HUES48 (cell line): Measurements from ENCODE around the gene TDRD9.

Source experiments
- H3K27ac ChIP-seq: one replicate; pipeline ENCODE4 v1.7.0; 2013; ENCODE audit warnings: low read depth, low read length, inconsistent platforms
- H3K27me3 ChIP-seq: 2 replicates; pipeline ENCODE4 v1.6.1; 2013; ENCODE audit warnings: mild to moderate bottlenecking, low read length; ENCODE audit not compliant: control insufficient read depth, insufficient read depth
- H3K36me3 ChIP-seq: 2 replicates; pipeline ENCODE4 v1.6.1; 2013; ENCODE audit warnings: low read length; ENCODE audit not compliant: control insufficient read depth, insufficient read depth
- H3K4me1 ChIP-seq: 2 replicates; pipeline ENCODE4 v1.6.1; 2013; ENCODE audit warnings: mild to moderate bottlenecking, low read length; ENCODE audit not compliant: control insufficient read depth, insufficient read depth
- H3K4me3 ChIP-seq: 2 replicates; pipeline ENCODE4 v1.5.1; 2013; ENCODE audit warnings: mild to moderate bottlenecking, low read depth, low read length
- H3K9ac ChIP-seq: 2 replicates; pipeline ENCODE4 v1.6.1; 2013; ENCODE audit warnings: mild to moderate bottlenecking, low read depth, low read length, moderate library complexity
- H3K9me3 ChIP-seq: 2 replicates; pipeline ENCODE4 v1.6.1; 2013; ENCODE audit warnings: low read length; ENCODE audit not compliant: control insufficient read depth, insufficient read depth

Gene TDRD9

GRCh38 chr14:104034976-104035699 is 106.9 kb downstream of the TDRD9 start:
- no peaks in the 10 kb centered on the region for H3K4me1 ChIP-seq
- H3K27ac ChIP-seq, result no peak overlapping the region
- H3K9me3 ChIP-seq, result no peaks in the 10 kb centered on the region
- no peaks in the 10 kb centered on the region for H3K36me3 ChIP-seq
- H3K27me3 ChIP-seq, result no peaks in the 10 kb centered on the region
- H3K9ac ChIP-seq, result no peak overlapping the region
- no peak overlapping the region for H3K4me3 ChIP-seq

- Histone ChIP-seq H3K9me3 (no peaks in the 10 kb centered on the region), H3K36me3 (no peaks in the 10 kb centered on the region), H3K27me3 (no peaks in the 10 kb centered on the region), H3K4me1 (no peaks in the 10 kb centered on the region), H3K27ac (no peak overlapping the region), H3K4me3 (no peak overlapping the region), H3K9ac (no peak overlapping the region)
Observed at GRCh38 chr14:104036212-104036611, 108.0 kb downstream of the TDRD9 start.

GRCh38 chr14:104037074-104037473 is 108.8 kb downstream of the TDRD9 start:
- H3K9ac ChIP-seq, result no peak overlapping the region
- no peak overlapping the region for H3K4me3 ChIP-seq
- no peaks in the 10 kb centered on the region for H3K4me1 ChIP-seq
- H3K27ac ChIP-seq, result no peak overlapping the region
- no peaks in the 10 kb centered on the region for H3K36me3 ChIP-seq
- no peaks in the 10 kb centered on the region for H3K27me3 ChIP-seq
- no peaks in the 10 kb centered on the region for H3K9me3 ChIP-seq

- no peak overlapping the region for H3K27ac ChIP-seq
- no peak overlapping the region for H3K9ac ChIP-seq
- no peaks in the 10 kb centered on the region for H3K27me3 ChIP-seq
- no peaks in the 10 kb centered on the region for H3K9me3 ChIP-seq
- H3K4me3 ChIP-seq, result no peak overlapping the region
- no peaks in the 10 kb centered on the region for H3K36me3 ChIP-seq
- no peaks in the 10 kb centered on the region for H3K4me1 ChIP-seq
Observed at GRCh38 chr14:104037903-104038302, 109.6 kb downstream of the TDRD9 start.

GRCh38 chr14:104039214-104039613 is 111.0 kb downstream of the TDRD9 start:
- Histone ChIP-seq H3K9me3 (no peaks in the 10 kb centered on the region), H3K4me1 (no peaks in the 10 kb centered on the region), H3K4me3 (no peak overlapping the region), H3K9ac (no peak overlapping the region), H3K27me3 (no peaks in the 10 kb centered on the region), H3K36me3 (no peaks in the 10 kb centered on the region), H3K27ac (no peak overlapping the region)

GRCh38 chr14:104040539-104040938 is 112.3 kb downstream of the TDRD9 start:
- Histone ChIP-seq H3K4me3 (no peak overlapping the region), H3K9me3 (no peaks in the 10 kb centered on the region), H3K36me3 (no peaks in the 10 kb centered on the region), H3K27me3 (no peaks in the 10 kb centered on the region), H3K9ac (no peak overlapping the region), H3K27ac (no peak overlapping the region), H3K4me1 (no peaks in the 10 kb centered on the region)

- H3K9me3 ChIP-seq, result no peaks in the 10 kb centered on the region
- H3K4me3 ChIP-seq, result no peak overlapping the region
Observed at GRCh38 chr14:104041430-104042104, 113.3 kb downstream of the TDRD9 start.

GRCh38 chr14:104044016-104044415 is 115.8 kb downstream of the TDRD9 start:
- no peaks in the 10 kb centered on the region for H3K9me3 ChIP-seq
- H3K4me1 ChIP-seq, result no peaks in the 10 kb centered on the region
- no peak overlapping the region for H3K4me3 ChIP-seq
- H3K36me3 ChIP-seq, result no peaks in the 10 kb centered on the region
- H3K27ac ChIP-seq, result no peak overlapping the region
- H3K27me3 ChIP-seq, result no peaks in the 10 kb centered on the region
- no peak overlapping the region for H3K9ac ChIP-seq

More at GRCh38 chr14:104041430-104042104, 113.3 kb downstream of the TDRD9 start:
- H3K27ac ChIP-seq, result no peak overlapping the region
- no peaks in the 10 kb centered on the region for H3K27me3 ChIP-seq
- no peak overlapping the region for H3K9ac ChIP-seq
- H3K4me1 ChIP-seq, result no peaks in the 10 kb centered on the region
- no peaks in the 10 kb centered on the region for H3K36me3 ChIP-seq

- Histone ChIP-seq H3K9ac (no peak overlapping the region), H3K9me3 (no peaks in the 10 kb centered on the region), H3K4me1 (no peaks in the 10 kb centered on the region), H3K27me3 (no peaks in the 10 kb centered on the region), H3K27ac (no peak overlapping the region), H3K4me3 (no peak overlapping the region), H3K36me3 (no peaks in the 10 kb centered on the region)
Observed at GRCh38 chr14:104047761-104048160, 119.5 kb downstream of the TDRD9 start.

- no peaks in the 10 kb centered on the region for H3K27me3 ChIP-seq
- H3K36me3 ChIP-seq, result no peaks in the 10 kb centered on the region
- H3K9ac ChIP-seq, result no peak overlapping the region
- H3K9me3 ChIP-seq, result no peaks in the 10 kb centered on the region
- H3K4me1 ChIP-seq, result no peaks in the 10 kb centered on the region
- no peak overlapping the region for H3K4me3 ChIP-seq
- H3K27ac ChIP-seq, result no peak overlapping the region
Observed at GRCh38 chr14:104048758-104049507, 120.7 kb downstream of the TDRD9 start.
